SK-N-SH treated with all-trans-retinoic acid at 6 μM for 48 hours (cell line): Measurements from ENCODE around the gene AGPAT4.
A peak's percentile ranks its signal among the peaks of the same experiment; 100 is the strongest.

Experiments
- ATAC-seq: fragments of 200-7000 bp; cut with Tn5 transposase; 3 replicates; pipeline ENCODE4 v1.9.1; 2020; ENCODE audit warnings: mild to moderate bottlenecking, moderate library complexity
- ARNTL ChIP-seq: fragments of 450-650 bp; formaldehyde crosslinking; IDR thresholded peaks from 2 replicates; pipeline ENCODE4 v1.5.0; 2020; ENCODE audit warnings: low read depth, mild to moderate bottlenecking, moderate library complexity, borderline replicate concordance
- CSDC2 ChIP-seq: fragments of 250-450 bp; sonication (Bioruptor Pico); IDR thresholded peaks from 2 replicates; pipeline ENCODE4 v1.5.0; 2020; ENCODE audit warnings: mild to moderate bottlenecking, moderate library complexity
- ESRRG ChIP-seq: fragments of 250-450 bp; sonication (Bioruptor Pico); IDR thresholded peaks from 2 replicates; pipeline ENCODE4 v1.6.1; 2021; ENCODE audit warnings: mild to moderate bottlenecking
- GLIS3 ChIP-seq: fragments of 250-450 bp; sonication (Bioruptor Pico); IDR thresholded peaks from 2 replicates; pipeline ENCODE4 v1.5.0; 2020; ENCODE audit warnings: mild to moderate bottlenecking, moderate library complexity
- ISL1 ChIP-seq: fragments of 250-450 bp; sonication (Bioruptor Pico); IDR thresholded peaks from 2 replicates; pipeline ENCODE4 v2.1.2; 2022; ENCODE audit warnings: mild to moderate bottlenecking, moderate library complexity
- OSR1 ChIP-seq: fragments of 250-450 bp; sonication (Bioruptor Pico); IDR thresholded peaks from 2 replicates; pipeline ENCODE4 v1.8.0; 2022; ENCODE audit warnings: moderate library complexity, mild to moderate bottlenecking, inconsistent platforms
- PPARA ChIP-seq: fragments of 250-450 bp; sonication (Bioruptor Pico); IDR thresholded peaks from 2 replicates; pipeline ENCODE4 v1.5.0; 2020; ENCODE audit warnings: mild to moderate bottlenecking, borderline replicate concordance
- RARB ChIP-seq: fragments of 250-450 bp; sonication (Bioruptor Pico); IDR thresholded peaks from 2 replicates; pipeline ENCODE4 v1.8.0; 2021; ENCODE audit warnings: mild to moderate bottlenecking, moderate library complexity
- SNAI2 ChIP-seq: fragments of 250-450 bp; sonication (Bioruptor Pico); IDR thresholded peaks from 2 replicates; pipeline ENCODE4 v1.5.0; 2020; ENCODE audit warnings: mild to moderate bottlenecking, moderate library complexity
- TOX ChIP-seq: fragments of 250-450 bp; sonication (Bioruptor Pico); IDR thresholded peaks from 2 replicates; pipeline ENCODE4 v1.8.0; 2021; ENCODE audit warnings: mild to moderate bottlenecking, moderate library complexity, borderline replicate concordance
- ZFP3 ChIP-seq: fragments of 250-450 bp; sonication (Bioruptor Pico); IDR thresholded peaks from 2 replicates; pipeline ENCODE4 v1.5.0; 2020; ENCODE audit warnings: mild to moderate bottlenecking, moderate library complexity
- ZFP30 ChIP-seq: fragments of 450-650 bp; formaldehyde crosslinking; IDR thresholded peaks from 2 replicates; pipeline ENCODE4 v1.5.0; 2022; ENCODE audit warnings: mild to moderate bottlenecking, moderate library complexity
- ZNF8 ChIP-seq: fragments of 450-650 bp; formaldehyde crosslinking; IDR thresholded peaks from 2 replicates; pipeline ENCODE4 v1.5.0; 2020; ENCODE audit warnings: mild to moderate bottlenecking, moderate library complexity
- TF ChIP-seq, protein P1 (sequence below): fragments of 250-450 bp; sonication (Bioruptor Pico); IDR thresholded peaks from 2 replicates; pipeline ENCODE4 v1.8.0; 2020; ENCODE audit warnings: mild to moderate bottlenecking, moderate library complexity, borderline replicate concordance
- TF ChIP-seq, protein P2 (sequence below): fragments of 250-450 bp; sonication (Bioruptor Pico); IDR thresholded peaks from 2 replicates; pipeline ENCODE4 v1.5.0; 2020; ENCODE audit warnings: mild to moderate bottlenecking, moderate library complexity
- TF ChIP-seq, protein P3 (sequence below): fragments of 250-450 bp; sonication (Bioruptor Pico); IDR thresholded peaks from 2 replicates; pipeline ENCODE4 v1.8.0; 2021; ENCODE audit warnings: low read depth, mild to moderate bottlenecking, moderate library complexity, borderline replicate concordance
- TF ChIP-seq, protein P4 (sequence below): fragments of 250-450 bp; sonication (Bioruptor Pico); IDR thresholded peaks from 2 replicates; pipeline ENCODE4 v1.5.1; 2021; ENCODE audit warnings: mild to moderate bottlenecking, moderate library complexity
- TF ChIP-seq, protein P5 (sequence below): fragments of 250-450 bp; sonication (Bioruptor Pico); IDR thresholded peaks from 2 replicates; pipeline ENCODE4 v1.5.1; 2020; ENCODE audit warnings: low read depth, mild to moderate bottlenecking, moderate library complexity

The AGPAT4 gene

DNA sequence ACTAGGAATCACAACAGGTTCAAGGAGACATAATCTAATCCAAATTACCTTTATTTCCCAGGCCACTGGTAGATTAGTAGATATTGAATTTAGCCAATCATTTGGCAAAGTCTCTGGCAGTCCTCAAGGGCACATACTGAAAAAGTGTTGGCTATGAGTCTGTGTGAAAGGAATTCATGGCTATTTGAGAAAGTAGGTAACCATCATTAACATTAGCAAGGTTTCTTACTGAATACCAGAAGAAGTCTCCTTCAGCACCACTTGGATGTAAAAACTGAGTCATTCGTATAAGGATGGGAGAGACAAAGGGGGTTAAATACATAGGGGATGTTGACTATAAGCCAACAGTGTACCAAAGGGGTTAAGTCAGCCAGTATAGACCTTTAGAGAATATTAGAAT lies 36.7 kb downstream of the AGPAT4 start (continued):
- TF ChIP-seq, protein P1, sequence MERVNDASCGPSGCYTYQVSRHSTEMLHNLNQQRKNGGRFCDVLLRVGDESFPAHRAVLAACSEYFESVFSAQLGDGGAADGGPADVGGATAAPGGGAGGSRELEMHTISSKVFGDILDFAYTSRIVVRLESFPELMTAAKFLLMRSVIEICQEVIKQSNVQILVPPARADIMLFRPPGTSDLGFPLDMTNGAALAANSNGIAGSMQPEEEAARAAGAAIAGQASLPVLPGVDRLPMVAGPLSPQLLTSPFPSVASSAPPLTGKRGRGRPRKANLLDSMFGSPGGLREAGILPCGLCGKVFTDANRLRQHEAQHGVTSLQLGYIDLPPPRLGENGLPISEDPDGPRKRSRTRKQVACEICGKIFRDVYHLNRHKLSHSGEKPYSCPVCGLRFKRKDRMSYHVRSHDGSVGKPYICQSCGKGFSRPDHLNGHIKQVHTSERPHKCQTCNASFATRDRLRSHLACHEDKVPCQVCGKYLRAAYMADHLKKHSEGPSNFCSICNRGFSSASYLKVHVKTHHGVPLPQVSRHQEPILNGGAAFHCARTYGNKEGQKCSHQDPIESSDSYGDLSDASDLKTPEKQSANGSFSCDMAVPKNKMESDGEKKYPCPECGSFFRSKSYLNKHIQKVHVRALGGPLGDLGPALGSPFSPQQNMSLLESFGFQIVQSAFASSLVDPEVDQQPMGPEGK (CRISPR knock-in tag): no peak

DNA sequence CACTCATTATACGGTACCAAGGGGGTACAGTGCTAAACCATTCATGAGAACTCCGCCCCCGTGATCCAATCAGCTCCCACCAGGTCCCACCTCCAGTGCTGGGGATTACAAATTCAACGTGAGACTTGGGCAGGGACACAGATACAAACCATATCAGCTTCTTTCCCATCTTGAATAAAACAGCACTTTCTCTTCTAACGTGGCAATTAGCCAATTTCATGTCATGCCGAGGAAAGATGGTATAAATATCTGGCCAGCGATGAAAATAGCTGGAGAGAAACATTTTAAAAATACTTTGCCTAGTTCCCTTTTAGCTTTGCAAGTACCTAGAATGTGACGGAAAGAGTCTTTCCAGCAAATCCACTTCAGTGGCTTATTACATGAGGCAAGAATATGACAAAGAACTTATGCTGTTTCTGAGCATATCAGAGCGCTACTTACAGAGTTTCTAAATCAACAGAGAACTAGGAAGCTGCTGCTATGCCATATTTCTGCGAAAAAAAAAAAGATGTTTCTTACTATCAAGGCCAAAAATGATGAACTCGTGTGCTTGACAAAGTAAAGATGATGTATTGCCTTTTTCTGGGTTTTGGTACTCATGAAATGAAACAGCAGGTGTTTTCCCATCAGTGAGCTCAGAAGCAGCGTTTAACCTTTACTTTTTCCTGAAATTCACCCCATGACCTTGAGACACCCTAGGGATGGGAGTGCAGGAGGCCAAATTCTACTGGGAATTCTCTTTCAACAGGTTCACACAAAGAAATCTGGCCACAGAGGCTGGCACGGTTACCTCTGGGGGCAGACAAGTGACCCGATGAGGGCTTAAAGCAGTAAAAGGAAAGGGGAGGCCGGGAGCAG lies 37.9 kb downstream of the AGPAT4 start:
- ATAC-seq: no peak

DNA sequence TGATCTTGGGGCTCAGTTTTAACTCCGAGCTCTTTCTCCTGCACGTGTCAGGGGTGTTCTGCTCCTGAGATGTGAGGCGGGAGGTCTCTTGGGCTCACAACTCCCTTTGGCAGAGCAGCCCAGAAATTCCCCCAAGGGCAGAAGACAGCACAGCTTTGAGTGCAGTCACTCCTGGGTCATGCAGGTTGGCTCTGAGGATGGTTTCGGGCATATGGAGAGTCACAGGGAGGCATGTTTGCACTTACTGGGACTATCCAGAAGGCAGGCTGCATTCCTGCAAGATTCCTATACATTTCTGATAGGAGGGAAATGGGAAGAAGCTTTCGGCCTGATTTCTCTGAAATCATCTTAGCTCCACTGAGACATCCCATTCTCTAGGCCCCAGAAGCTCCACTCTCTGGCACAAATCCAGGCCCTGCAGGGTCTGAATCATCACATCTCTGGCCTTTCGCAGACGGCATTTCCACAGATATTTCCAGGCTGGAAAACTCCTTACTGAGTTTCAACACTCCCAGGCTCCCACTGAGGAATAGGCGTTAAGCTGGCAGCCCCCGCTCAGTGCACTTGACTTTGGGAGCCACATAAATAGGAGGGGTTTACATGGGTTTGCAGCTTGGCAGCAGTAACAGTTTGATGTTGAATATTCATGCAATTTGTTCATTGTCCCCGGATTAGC lies 39.7 kb downstream of the AGPAT4 start:
- TF ChIP-seq ZFP30 (CRISPR knock-in tag) (no peak), ZFP3 (0 out of 2 replicates have a peak, but pooled peaks have one; percentile 20)
- ATAC-seq: peak; percentile 88

More for the DNA sequence above, 37.9 kb downstream of the AGPAT4 start:
- TF ChIP-seq ZNF8 (CRISPR knock-in tag) (no peak), PPARA (no peak), RARB (CRISPR knock-in tag) (no peak), CSDC2 (CRISPR knock-in tag) (no peak), ARNTL (CRISPR knock-in tag) (no peak), ZFP30 (CRISPR knock-in tag) (no peak), TOX (CRISPR knock-in tag) (no peak), GLIS3 (CRISPR knock-in tag) (no peak), OSR1 (CRISPR knock-in tag) (no peak)
- TF ChIP-seq, protein P2, sequence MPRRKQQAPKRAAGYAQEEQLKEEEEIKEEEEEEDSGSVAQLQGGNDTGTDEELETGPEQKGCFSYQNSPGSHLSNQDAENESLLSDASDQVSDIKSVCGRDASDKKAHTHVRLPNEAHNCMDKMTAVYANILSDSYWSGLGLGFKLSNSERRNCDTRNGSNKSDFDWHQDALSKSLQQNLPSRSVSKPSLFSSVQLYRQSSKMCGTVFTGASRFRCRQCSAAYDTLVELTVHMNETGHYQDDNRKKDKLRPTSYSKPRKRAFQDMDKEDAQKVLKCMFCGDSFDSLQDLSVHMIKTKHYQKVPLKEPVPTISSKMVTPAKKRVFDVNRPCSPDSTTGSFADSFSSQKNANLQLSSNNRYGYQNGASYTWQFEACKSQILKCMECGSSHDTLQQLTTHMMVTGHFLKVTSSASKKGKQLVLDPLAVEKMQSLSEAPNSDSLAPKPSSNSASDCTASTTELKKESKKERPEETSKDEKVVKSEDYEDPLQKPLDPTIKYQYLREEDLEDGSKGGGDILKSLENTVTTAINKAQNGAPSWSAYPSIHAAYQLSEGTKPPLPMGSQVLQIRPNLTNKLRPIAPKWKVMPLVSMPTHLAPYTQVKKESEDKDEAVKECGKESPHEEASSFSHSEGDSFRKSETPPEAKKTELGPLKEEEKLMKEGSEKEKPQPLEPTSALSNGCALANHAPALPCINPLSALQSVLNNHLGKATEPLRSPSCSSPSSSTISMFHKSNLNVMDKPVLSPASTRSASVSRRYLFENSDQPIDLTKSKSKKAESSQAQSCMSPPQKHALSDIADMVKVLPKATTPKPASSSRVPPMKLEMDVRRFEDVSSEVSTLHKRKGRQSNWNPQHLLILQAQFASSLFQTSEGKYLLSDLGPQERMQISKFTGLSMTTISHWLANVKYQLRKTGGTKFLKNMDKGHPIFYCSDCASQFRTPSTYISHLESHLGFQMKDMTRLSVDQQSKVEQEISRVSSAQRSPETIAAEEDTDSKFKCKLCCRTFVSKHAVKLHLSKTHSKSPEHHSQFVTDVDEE (CRISPR knock-in tag): no peak
- TF ChIP-seq, protein P3, sequence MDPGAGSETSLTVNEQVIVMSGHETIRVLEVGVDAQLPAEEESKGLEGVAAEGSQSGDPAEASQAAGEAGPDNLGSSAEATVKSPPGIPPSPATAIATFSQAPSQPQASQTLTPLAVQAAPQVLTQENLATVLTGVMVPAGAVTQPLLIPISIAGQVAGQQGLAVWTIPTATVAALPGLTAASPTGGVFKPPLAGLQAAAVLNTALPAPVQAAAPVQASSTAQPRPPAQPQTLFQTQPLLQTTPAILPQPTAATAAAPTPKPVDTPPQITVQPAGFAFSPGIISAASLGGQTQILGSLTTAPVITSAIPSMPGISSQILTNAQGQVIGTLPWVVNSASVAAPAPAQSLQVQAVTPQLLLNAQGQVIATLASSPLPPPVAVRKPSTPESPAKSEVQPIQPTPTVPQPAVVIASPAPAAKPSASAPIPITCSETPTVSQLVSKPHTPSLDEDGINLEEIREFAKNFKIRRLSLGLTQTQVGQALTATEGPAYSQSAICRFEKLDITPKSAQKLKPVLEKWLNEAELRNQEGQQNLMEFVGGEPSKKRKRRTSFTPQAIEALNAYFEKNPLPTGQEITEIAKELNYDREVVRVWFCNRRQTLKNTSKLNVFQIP (CRISPR knock-in tag): no peak
- TF ChIP-seq, protein P1 (CRISPR knock-in tag): no peak
- TF ChIP-seq, protein P4, sequence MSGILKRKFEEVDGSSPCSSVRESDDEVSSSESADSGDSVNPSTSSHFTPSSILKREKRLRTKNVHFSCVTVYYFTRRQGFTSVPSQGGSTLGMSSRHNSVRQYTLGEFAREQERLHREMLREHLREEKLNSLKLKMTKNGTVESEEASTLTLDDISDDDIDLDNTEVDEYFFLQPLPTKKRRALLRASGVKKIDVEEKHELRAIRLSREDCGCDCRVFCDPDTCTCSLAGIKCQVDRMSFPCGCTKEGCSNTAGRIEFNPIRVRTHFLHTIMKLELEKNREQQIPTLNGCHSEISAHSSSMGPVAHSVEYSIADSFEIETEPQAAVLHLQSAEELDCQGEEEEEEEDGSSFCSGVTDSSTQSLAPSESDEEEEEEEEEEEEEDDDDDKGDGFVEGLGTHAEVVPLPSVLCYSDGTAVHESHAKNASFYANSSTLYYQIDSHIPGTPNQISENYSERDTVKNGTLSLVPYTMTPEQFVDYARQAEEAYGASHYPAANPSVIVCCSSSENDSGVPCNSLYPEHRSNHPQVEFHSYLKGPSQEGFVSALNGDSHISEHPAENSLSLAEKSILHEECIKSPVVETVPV (CRISPR knock-in tag): no peak

DNA sequence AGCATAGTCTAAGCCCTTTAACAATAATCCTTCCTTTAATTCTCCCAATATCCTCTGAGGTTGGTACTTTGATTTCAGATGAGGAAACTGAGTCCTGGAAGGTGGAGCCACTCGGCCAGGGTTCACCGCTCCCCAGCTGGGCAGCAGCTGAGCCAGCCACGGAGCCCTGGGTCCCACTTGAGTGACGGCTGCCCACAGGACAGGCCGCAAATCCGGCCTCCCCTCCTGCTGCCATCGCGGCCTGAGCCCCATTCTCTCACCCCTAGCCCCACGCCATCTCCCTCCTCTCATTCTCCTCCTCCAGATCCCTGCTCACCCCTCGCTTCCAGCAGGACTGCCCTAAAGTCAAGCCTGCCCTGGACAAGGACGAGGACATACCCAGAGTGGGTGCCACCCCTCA lies 41.4 kb downstream of the AGPAT4 start:
- TF ChIP-seq ZNF8 (CRISPR knock-in tag) (no peak), GLIS3 (CRISPR knock-in tag) (no peak), ZFP3 (no peak), SNAI2 (no peak), TOX (CRISPR knock-in tag) (no peak), RARB (CRISPR knock-in tag) (no peak), ESRRG (CRISPR knock-in tag) (no peak), ISL1 (no peak), PPARA (no peak)
- TF ChIP-seq, protein P1 (CRISPR knock-in tag): no peak
- TF ChIP-seq, protein P5, sequence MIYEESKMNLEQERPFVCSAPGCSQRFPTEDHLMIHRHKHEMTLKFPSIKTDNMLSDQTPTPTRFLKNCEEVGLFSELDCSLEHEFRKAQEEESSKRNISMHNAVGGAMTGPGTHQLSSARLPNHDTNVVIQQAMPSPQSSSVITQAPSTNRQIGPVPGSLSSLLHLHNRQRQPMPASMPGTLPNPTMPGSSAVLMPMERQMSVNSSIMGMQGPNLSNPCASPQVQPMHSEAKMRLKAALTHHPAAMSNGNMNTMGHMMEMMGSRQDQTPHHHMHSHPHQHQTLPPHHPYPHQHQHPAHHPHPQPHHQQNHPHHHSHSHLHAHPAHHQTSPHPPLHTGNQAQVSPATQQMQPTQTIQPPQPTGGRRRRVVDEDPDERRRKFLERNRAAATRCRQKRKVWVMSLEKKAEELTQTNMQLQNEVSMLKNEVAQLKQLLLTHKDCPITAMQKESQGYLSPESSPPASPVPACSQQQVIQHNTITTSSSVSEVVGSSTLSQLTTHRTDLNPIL: no peak
- no peak for ATAC-seq
